IMR-90 (cell line): ENCODE results near the gene OR2K2. TPM values are rescaled to one million over a fixed set of nuclear protein-coding genes. Genes with fewer than 3 reads are reported as not detected.

Experiments used
- ATAC-seq: fragments of 200-7000 bp; cut with Tn5 transposase; 2 replicates; pipeline ENCODE4 v1.9.1; 2020; ENCODE audit warnings: low read depth, mild to moderate bottlenecking, moderate library complexity
- BruUV-seq: library from RNA; stranded (reverse); fragments of 400-500 nt; replicated peaks from 2 replicates; lab custom pipeline; 2021; lab: Mats Ljungman, UMichigan
- CTCF ChIA-PET: fragments of 300-600 bp; formaldehyde crosslinking; extraction: SDS; loops from one replicate; lab custom pipeline; 2021; ENCODE audit warnings: antibody characterized with exemption; lab: Yijun Ruan, JAX
- POLR2A ChIA-PET: fragments of 300-600 bp; sonication (Branson Sonifier 250); formaldehyde crosslinking; loops from one replicate; lab custom pipeline; 2022; ENCODE audit warnings: antibody characterized with exemption; ENCODE audit not compliant: unreplicated experiment; lab: Charles Lee
- DNase-seq: peaks from one replicate; pipeline ENCODE4 v3.0.0; 2013
- H2AFZ ChIP-seq: replicated peaks from 2 replicates; pipeline ENCODE3; 2013; ENCODE audit warnings: low read length, mild to moderate bottlenecking; ENCODE audit not compliant: poor library complexity
- H2AK5ac ChIP-seq: 2 replicates; pipeline ENCODE4 v1.6.1; 2013; ENCODE audit warnings: low read depth, low read length, inconsistent platforms
- H2AK9ac ChIP-seq: replicated peaks from 2 replicates; pipeline ENCODE3; 2013; ENCODE audit warnings: mild to moderate bottlenecking, low read depth, low read length, moderate library complexity; ENCODE audit not compliant: poor library complexity
- H2BK120ac ChIP-seq: 2 replicates; pipeline ENCODE4 v1.6.1; 2013; ENCODE audit warnings: low read depth, low read length, inconsistent platforms
- H2BK15ac ChIP-seq: 3 replicates; pipeline ENCODE4 v1.6.1; 2013; ENCODE audit warnings: low read depth, low read length, inconsistent platforms
- H2BK20ac ChIP-seq: 2 replicates; pipeline ENCODE4 v1.6.1; 2013; ENCODE audit warnings: low read depth, mild to moderate bottlenecking, inconsistent platforms, low read length, moderate library complexity
- H2BK5ac ChIP-seq: 2 replicates; pipeline ENCODE4 v1.6.1; 2013; ENCODE audit warnings: mild to moderate bottlenecking, low read depth, low read length, inconsistent platforms; ENCODE audit not compliant: poor library complexity, severe bottlenecking
- H3K14ac ChIP-seq: replicated peaks from 2 replicates; pipeline ENCODE4 v1.6.1; 2013; ENCODE audit warnings: low read depth, low read length, inconsistent platforms
- H3K18ac ChIP-seq: 2 replicates; pipeline ENCODE4 v1.6.1; 2013; ENCODE audit warnings: low read depth, low read length, control low read depth
- H3K23ac ChIP-seq: 2 replicates; pipeline ENCODE4 v1.6.1; 2013; ENCODE audit warnings: low read depth, low read length, inconsistent platforms
- H3K27ac ChIP-seq: 2 replicates; pipeline ENCODE4 v1.5.1; 2013; ENCODE audit warnings: mild to moderate bottlenecking, control low read depth, low read length; ENCODE audit not compliant: insufficient read depth
- H3K27me3 ChIP-seq: 2 replicates; pipeline ENCODE4 v1.6.1; 2013; ENCODE audit warnings: low read length; ENCODE audit not compliant: control insufficient read depth, insufficient read depth
- H3K36me3 ChIP-seq: 2 replicates; pipeline ENCODE4 v1.6.1; 2013; ENCODE audit warnings: low read length, mixed read lengths; ENCODE audit not compliant: control insufficient read depth, insufficient read depth
- H3K4ac ChIP-seq: 2 replicates; pipeline ENCODE4 v1.6.1; 2013; ENCODE audit warnings: low read depth, low read length, inconsistent platforms
- H3K4me1 ChIP-seq: 2 replicates; pipeline ENCODE4 v1.6.1; 2013; ENCODE audit warnings: low read length, mixed read lengths; ENCODE audit not compliant: control insufficient read depth, insufficient read depth
- H3K4me2 ChIP-seq: 2 replicates; pipeline ENCODE4 v1.6.1; 2013; ENCODE audit warnings: low read depth, mild to moderate bottlenecking, control low read depth, low read length, moderate library complexity
- H3K4me3 ChIP-seq: 2 replicates; pipeline ENCODE4 v1.5.1; 2013; ENCODE audit warnings: low read depth, mild to moderate bottlenecking, control low read depth, low read length, moderate library complexity; ENCODE audit not compliant: insufficient read depth
- H3K56ac ChIP-seq: 2 replicates; pipeline ENCODE4 v1.6.1; 2013; ENCODE audit warnings: low read length, inconsistent platforms; ENCODE audit not compliant: insufficient read depth; ENCODE audit errors: extremely low read depth
- H3K79me1 ChIP-seq, 2 experiments: 2 replicates each; pipeline ENCODE4 v1.6.1; 2013; ENCODE audit warnings: low read length in 2 of 2, inconsistent platforms in 1 of 2, low read depth in 1 of 2
- H3K9ac ChIP-seq: 2 replicates; pipeline ENCODE4 v1.6.1; 2013; ENCODE audit warnings: low read depth, low read length, control low read depth
- H3K9me1 ChIP-seq: 2 replicates; pipeline ENCODE4 v1.6.1; 2013; ENCODE audit warnings: low read length, inconsistent platforms; ENCODE audit not compliant: insufficient read depth
- H3K9me3 ChIP-seq: 2 replicates; pipeline ENCODE4 v1.6.1; 2013; ENCODE audit warnings: low read length; ENCODE audit not compliant: control insufficient read depth, insufficient read depth
- H4K20me1 ChIP-seq: 2 replicates; pipeline ENCODE4 v1.6.1; 2013; ENCODE audit warnings: low read length, inconsistent platforms; ENCODE audit not compliant: insufficient read depth
- H4K5ac ChIP-seq: 2 replicates; pipeline ENCODE4 v1.6.1; 2013; ENCODE audit warnings: mild to moderate bottlenecking, low read depth, low read length, control low read depth
- H4K8ac ChIP-seq, 2 experiments: 2 replicates each; pipeline ENCODE4 v1.6.1; 2013; ENCODE audit warnings: low read depth in 2 of 2, low read length in 2 of 2, control low read depth in 1 of 2, inconsistent platforms in 1 of 2
- H4K91ac ChIP-seq: 2 replicates; pipeline ENCODE4 v1.6.1; 2013; ENCODE audit warnings: low read depth, low read length, inconsistent platforms; ENCODE audit not compliant: insufficient read depth
- CEBPB ChIP-seq: IDR thresholded peaks from 2 replicates; pipeline ENCODE4 v1.6.1; 2012; ENCODE audit warnings: low read depth, low read length, improper control_type of control experiment
- dilution Hi-C: fragments of 300-500 bp; cut with HindIII; formaldehyde crosslinking; loops from one replicate; pipeline ENCODE4 v1.14.3; 2018; ENCODE audit warnings: low sequenced_read_pairs; ENCODE audit not compliant: unreplicated experiment
- in situ Hi-C: fragments of 300-500 bp; cut with MboI; formaldehyde crosslinking; loops from 3 replicates; pipeline ENCODE4 v1.14.3; 2019; ENCODE audit warnings: low sequenced_read_pairs, inconsistent platforms, mixed read lengths
- intact Hi-C: fragments of 100-400 bp; cut with micrococcal nuclease; formaldehyde crosslinking; loops from 2 replicates; pipeline ENCODE4 v1.10.0; 2022
- polyA plus RNA-seq, 3 experiments: library from polyadenylated mRNA; depleted of rRNA; stranded (reverse); fragments of >200 nt; gene quantifications; 2 replicates each; pipeline ENCODE4 v1.2.3, GENCODE V29; 2012; ENCODE audit warnings: low replicate concordance in 1 of 3
- total RNA-seq: library from RNA; depleted of rRNA; stranded (reverse); fragments of >200 nt; gene quantifications from 2 replicates; pipeline ENCODE4 v1.2.3, GENCODE V29; 2012

The OR2K2 gene
- total and polyA plus RNA-seq, 2 of the 4 experiments (the other 2 are of a cell fraction): not detected

GRCh38 chr9:111350556-111350955, 20.5 kb upstream of the OR2K2 start:
- Histone ChIP-seq H3K9ac (no peak overlapping the region), H3K23ac (no peak overlapping the region), H3K18ac (no peak overlapping the region), H3K9me3 (no peaks in the 10 kb centered on the region), H2BK120ac (no peak overlapping the region), H3K27me3 (no peaks in the 10 kb centered on the region), H2BK15ac (no peak overlapping the region), H4K20me1 (no peaks in the 10 kb centered on the region), H3K4me2 (no peak overlapping the region), H3K4me3 (no peak overlapping the region), H3K56ac (no peak overlapping the region), H3K9me1 (no peaks in the 10 kb centered on the region; the same call in 1 of the 2 replicates), H2AFZ (no peak overlapping the region), H3K27ac (no peak overlapping the region), H3K14ac (no peak overlapping the region), H4K5ac (no peak overlapping the region), H4K91ac (no peak overlapping the region), H2AK5ac (no peak overlapping the region), H2BK5ac (no peak overlapping the region), H4K8ac (no peak overlapping the region), H3K4me1 (no peaks in the 10 kb centered on the region; the same call in 1 of the 2 replicates), H3K36me3 (no peaks in the 10 kb centered on the region), H2BK20ac (no peak overlapping the region), H3K4ac (no peak overlapping the region), H3K79me1 (peaks cover 0 to under 1% of the 10 kb centered on the region in 2 experiments; a peak in 1 of 4 replicates), H2AK9ac (no peak overlapping the region)
- no peak for TF ChIP-seq CEBPB
- POLR2A ChIA-PET: no interaction called here
- in situ Hi-C loops: no loop called here
- no TSS peak for BruUV-seq
- ATAC-seq: peak; percentile 27; the same call in 1 of the 2 replicates
- dilution Hi-C loops: no loop called here
- intact Hi-C loops: no loop called here
- peak; percentile 67 for DNase-seq
- CTCF ChIA-PET: no interaction called here
